Eye (tissue), 1 donor: Measurements from ENCODE around the gene GNAZ.
"Not testable (repeated sequence)": the region's sequence is repeated elsewhere in the genome, so short reads cannot be mapped to it uniquely, and the experiment has no call there.

Source experiments
- DNase-seq: peaks from one replicate; pipeline ENCODE4 v3.0.0-alpha.2; 2015

Gene GNAZ

GRCh38 chr22:23045461-23045860 lies 24.9 kb upstream of the GNAZ start:
- no peak for DNase-seq

DNA sequence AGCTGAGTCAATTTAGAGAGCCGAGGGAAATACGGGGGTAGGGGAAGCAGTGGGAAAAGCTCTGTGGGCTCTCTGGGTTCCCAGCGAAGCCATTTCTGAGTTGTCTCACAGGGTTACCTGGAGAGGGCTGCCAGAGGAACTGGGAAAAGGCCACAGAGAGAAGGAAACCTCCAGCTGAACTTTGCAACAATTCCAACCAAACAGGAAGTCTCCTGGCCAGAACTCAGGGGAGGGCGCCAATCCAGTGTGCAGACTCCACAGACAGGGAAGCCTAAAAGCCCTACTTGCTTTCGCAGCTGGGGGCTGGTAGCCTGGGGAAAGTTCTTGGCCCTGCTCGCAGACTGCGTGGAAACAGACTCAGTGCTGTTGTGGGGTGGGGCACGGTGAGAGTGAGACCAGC lies 23.1 kb upstream of the GNAZ start:
- no peak for DNase-seq

GRCh38 chr22:23047742-23048141 lies 22.6 kb upstream of the GNAZ start:
- DNase-seq = no peak

- not testable (repeated sequence) for DNase-seq
Observed at GRCh38 chr22:23050546-23050945, 19.8 kb upstream of the GNAZ start.

- DNase-seq = no peak
Observed at GRCh38 chr22:23053051-23053707, 17.1 kb upstream of the GNAZ start.

- no peak for DNase-seq
Observed at GRCh38 chr22:23053912-23054530, 16.3 kb upstream of the GNAZ start.

GRCh38 chr22:23054531-23055257 lies 15.6 kb upstream of the GNAZ start:
- no peak for DNase-seq

- DNase-seq = no peak
Observed at GRCh38 chr22:23055449-23056179, 14.7 kb upstream of the GNAZ start.

- DNase-seq = no peak
Observed at GRCh38 chr22:23057331-23057730, 13.0 kb upstream of the GNAZ start.

DNA sequence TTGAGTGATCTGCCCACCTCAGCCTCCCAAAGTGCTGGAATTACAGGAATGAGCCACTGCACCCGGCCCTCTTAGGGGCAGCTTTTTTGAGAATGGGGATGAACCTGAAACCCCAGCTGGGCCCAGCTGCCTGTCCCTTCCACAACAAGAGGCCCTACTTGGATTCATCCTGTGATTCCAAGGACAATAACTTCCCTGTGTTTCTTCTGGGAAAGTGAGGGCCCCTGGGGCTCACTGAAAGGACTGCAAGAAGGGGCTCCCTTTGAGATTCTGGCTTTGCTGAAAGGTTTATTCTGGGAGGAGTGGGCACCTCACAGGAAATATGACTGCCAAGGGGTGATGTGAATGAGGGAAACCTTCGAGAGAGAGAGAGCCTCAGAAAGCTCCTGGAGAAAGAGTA lies 12.3 kb upstream of the GNAZ start:
- no peak for DNase-seq

- DNase-seq = no peak
Observed at GRCh38 chr22:23058481-23059283, 11.6 kb upstream of the GNAZ start.

GRCh38 chr22:23059284-23059948 lies 10.9 kb upstream of the GNAZ start:
- DNase-seq = no peak

GRCh38 chr22:23060612-23061400 lies 9.5 kb upstream of the GNAZ start:
- no peak for DNase-seq

DNA sequence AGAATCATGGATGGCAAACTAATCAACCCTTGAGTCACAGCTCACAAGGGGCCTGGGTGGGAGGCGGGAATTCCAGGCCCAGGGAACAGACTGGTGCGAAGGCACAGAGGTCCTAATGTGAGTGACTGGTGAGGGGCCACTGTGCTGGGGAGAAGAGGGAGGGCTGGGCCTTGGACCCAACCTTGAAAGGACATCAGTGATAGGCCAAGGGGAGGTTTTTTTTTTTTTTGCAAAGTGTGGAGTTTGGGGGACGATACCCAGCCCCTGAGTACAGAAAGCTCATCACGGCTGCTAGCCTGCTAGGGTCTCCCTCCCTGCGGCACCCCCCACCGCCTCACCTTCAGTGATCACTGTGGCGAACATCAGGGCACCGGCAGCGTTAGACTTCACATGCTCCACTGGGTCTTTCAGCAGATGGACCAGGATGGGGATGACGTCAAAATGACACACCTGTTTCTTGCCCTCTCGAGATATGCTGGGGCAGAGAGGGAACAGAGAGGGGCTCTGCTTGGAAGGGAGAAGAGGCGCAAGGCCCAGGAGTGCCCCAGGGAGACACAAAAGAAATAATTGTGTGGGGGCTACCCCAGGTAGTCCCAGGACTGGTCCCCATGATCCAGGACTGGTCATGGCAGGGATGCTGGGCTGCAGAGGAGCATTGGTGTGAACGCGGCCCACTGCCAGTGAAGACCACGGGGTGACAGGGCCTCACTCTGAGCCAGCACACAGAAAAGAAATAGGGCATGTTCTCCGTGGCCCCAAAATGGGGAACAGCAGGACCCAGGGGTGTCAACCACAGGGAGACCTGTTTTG lies 8.6 kb upstream of the GNAZ start:
- no peak for DNase-seq

GRCh38 chr22:23062616-23063538 lies 7.4 kb upstream of the GNAZ start:
- DNase-seq = no peak

- no peak for DNase-seq
Observed at GRCh38 chr22:23063539-23064380, 6.6 kb upstream of the GNAZ start.

DNA sequence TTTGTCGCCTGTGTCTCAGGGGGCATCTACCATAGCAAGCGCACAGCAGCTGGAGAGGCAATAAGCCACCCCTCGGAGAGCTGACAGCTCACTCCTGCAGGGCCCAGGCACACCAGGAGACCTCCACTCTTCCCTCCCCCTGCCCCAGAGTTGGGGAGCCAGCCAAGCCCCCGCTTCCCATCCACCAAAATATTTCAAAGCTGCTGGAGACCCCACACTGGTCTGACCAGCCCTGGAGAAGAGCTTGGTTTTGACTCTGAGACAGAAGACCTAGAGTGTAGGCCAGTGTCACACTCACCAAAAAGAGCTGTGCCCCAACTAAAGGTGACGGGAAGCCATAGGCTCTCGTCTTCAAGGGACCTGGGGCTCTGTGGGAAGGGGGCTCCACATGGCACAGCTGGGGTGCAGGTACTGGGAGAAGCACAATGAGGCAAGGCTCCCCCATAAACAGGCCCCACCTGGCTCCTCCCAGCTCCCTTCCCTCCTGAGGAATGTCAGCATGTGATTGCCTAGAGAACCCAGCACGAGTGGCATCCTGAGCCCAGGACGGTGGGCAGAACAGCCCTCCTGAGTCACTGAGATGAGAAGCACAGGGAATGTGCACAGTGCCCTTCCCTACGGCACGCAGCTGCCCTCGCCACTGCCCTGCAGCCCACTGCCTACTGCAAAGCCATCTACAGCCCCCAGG lies 5.8 kb upstream of the GNAZ start:
- DNase-seq = peak; percentile 13

- no peak for DNase-seq
Observed at GRCh38 chr22:23065069-23065451, 5.3 kb upstream of the GNAZ start.
